ENCODE results near the gene ARMH3. TPM values are rescaled to one million over a fixed set of nuclear protein-coding genes. Genes with fewer than 3 reads are reported as not detected.

ARMH3 gene
- total RNA-seq, 2 donors from 2014 or later, result 5.6 to 8.3 TPM

- Histone ChIP-seq H3K27me3 (no peaks in the 10 kb centered on the region), H3K4me3 (no peak overlapping the region), H3K27ac (no peak overlapping the region), H3K4me1 (peaks cover 8% of the 10 kb centered on the region), H3K36me3 (replicated peaks in 1 of 2; ENCODE audit: insufficient read depth in 1 of 2, low read depth in 2 of 2) (no peaks in the 10 kb centered on the region), H3K9me3 (no peaks in the 10 kb centered on the region)
- DNase-seq (no peak), ATAC-seq (no peak)
- intact Hi-C loops (cut with DNase I), result no loop called here
- no peak for TF ChIP-seq CTCF (IDR thresholded peaks at IDR 0.05)
- TF ChIP-seq POLR2A (IDR thresholded peaks at IDR 0.05), result no peak
- 90 to 94% methylated on average over 7 of the region's 7 CpGs for WGBS, 2 donors
Measured at GRCh38 chr10:101902032-101902819, 153.7 kb downstream of the ARMH3 start.

- no peak for ATAC-seq
- Histone ChIP-seq H3K9me3 (no peaks in the 10 kb centered on the region), H3K4me3 (no peak overlapping the region), H3K27me3 (no peaks in the 10 kb centered on the region), H3K4me1 (peaks cover 8% of the 10 kb centered on the region), H3K27ac (no peak overlapping the region), H3K36me3 (replicated peaks in 1 of 2; ENCODE audit: insufficient read depth in 1 of 2, low read depth in 2 of 2) (no peaks in the 10 kb centered on the region)
- WGBS, 2 donors, result 93 to 98% methylated on average over 6 of the region's 6 CpGs
- no peak for TF ChIP-seq POLR2A (IDR thresholded peaks at IDR 0.05)
- TF ChIP-seq CTCF (IDR thresholded peaks at IDR 0.05), result no peak
- no peak for DNase-seq
- intact Hi-C loops (cut with DNase I), result no loop called here
Measured at GRCh38 chr10:101901340-101901739, 154.6 kb downstream of the ARMH3 start.

GRCh38 chr10:101897633-101898032, 158.3 kb downstream of the ARMH3 start:
- Histone ChIP-seq H3K4me3 (no peak overlapping the region), H3K27me3 (no peaks in the 10 kb centered on the region), H3K9me3 (no peaks in the 10 kb centered on the region), H3K36me3 (replicated peaks in 1 of 2; ENCODE audit: insufficient read depth in 1 of 2, low read depth in 2 of 2) (no peaks in the 10 kb centered on the region), H3K27ac (no peak overlapping the region), H3K4me1 (peaks cover 8% of the 10 kb centered on the region)
- WGBS, 2 donors, result 16 to 27% methylated on average over 4 of the region's 4 CpGs
- ATAC-seq (no peak), DNase-seq (peak; percentile 29 to 62 (median 40))
- intact Hi-C loops (cut with DNase I), result loop anchor here (10.0 kb wide), 1 partner anchor 117 kb away; no protein-coding TSS in a partner anchor
- TF ChIP-seq POLR2A (IDR thresholded peaks at IDR 0.05), result no peak
- TF ChIP-seq CTCF (IDR thresholded peaks at IDR 0.05), result no peak

- intact Hi-C loops (cut with DNase I), result loop anchor here (10.0 kb wide), 1 partner anchor 118 kb away; no protein-coding TSS in a partner anchor
- Histone ChIP-seq H3K27me3 (no peaks in the 10 kb centered on the region), H3K9me3 (no peaks in the 10 kb centered on the region), H3K4me3 (no peak overlapping the region), H3K4me1 (peaks cover 8% of the 10 kb centered on the region), H3K36me3 (replicated peaks in 1 of 2; ENCODE audit: insufficient read depth in 1 of 2, low read depth in 2 of 2) (no peaks in the 10 kb centered on the region), H3K27ac (no peak overlapping the region)
- ATAC-seq, result no peak
- no peak for DNase-seq
- no peak for TF ChIP-seq POLR2A (IDR thresholded peaks at IDR 0.05)
- TF ChIP-seq CTCF (IDR thresholded peaks at IDR 0.05), result no peak
- 87 to 88% methylated on average over 1 of the region's 1 CpG for WGBS, 2 donors
Measured at GRCh38 chr10:101896225-101896877, 159.6 kb downstream of the ARMH3 start.

Measured in body of pancreas (tissue), 4 donors.